Iris pigment epithelial cell (primary cell): Measurements from ENCODE around the gene DDX60.
A peak's percentile ranks its signal among the peaks of the same experiment; 100 is the strongest.
"Not testable (repeated sequence)": the region's sequence is repeated elsewhere in the genome, so short reads cannot be mapped to it uniquely, and the experiment has no call there.

Experiments
- DNase-seq: peaks from one replicate; pipeline ENCODE4 v3.0.0-alpha.2; 2011; ENCODE audit warnings: low read depth

The DDX60 gene

DNA sequence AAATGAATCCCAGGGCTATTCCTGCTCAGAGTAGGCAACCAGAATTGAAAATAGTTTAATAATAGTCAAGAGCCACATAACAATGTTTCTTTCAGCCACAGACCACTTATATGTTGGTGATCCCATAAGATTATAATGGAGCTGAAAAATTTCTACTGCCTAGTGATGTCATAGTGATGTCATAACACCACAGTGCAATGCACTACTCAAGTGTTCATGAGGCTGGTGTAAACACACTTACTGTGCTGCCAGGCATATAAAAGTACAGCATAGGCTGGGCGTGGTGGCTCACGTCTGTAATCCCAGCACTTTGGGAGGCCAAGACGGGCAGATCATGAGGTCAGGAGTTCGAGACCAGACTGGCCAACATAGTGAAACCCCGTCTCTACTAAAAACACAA lies 15.1 kb downstream of the DDX60 start:
- not testable (repeated sequence) for DNase-seq

DNA sequence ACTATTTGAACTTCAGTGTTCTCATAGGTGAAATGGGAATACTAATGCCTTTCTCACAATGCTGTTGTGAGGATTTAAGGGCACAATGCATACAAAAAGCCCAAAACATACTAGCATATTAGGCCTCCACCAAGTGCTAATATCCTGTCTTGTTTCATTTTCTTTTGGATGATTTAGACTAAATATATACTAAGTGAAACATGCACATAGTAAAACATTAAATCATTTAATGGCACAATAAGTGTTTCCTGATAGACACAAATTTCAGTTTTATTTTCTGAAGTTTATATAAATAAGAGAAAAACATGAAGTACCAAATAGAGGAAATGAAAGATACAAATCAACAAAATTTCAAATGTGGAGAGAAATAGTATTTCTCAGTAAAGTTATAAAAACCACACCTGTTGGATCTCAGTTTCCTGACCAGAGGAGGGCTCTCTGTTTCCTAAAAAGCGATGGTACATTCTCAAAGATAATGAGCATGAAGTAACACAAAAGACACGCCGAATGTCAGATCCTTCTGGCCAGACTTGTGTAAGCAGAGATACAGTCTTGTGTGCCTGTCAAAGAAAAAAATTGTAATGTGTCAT lies 25.1 kb downstream of the DDX60 start:
- DNase-seq: no peak

DNA sequence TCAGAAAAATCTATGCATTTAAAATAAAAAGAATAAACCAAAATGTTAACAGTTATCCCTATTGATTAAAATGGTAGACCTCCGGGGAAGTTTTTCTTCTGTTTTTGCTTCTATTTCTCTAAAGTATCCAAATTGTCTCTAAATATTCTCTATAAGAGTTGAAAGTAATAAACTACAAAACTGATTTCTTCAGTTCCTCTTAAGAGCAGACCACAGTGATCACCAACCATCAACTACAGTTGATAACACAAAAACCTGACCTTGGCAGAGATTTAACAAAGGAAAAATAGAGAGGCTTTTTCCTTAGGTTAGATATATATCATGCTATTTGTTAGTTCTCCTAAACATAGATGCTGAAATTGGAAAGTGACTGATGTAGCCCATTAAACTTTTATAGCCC lies 27.3 kb downstream of the DDX60 start:
- no peak for DNase-seq

DNA sequence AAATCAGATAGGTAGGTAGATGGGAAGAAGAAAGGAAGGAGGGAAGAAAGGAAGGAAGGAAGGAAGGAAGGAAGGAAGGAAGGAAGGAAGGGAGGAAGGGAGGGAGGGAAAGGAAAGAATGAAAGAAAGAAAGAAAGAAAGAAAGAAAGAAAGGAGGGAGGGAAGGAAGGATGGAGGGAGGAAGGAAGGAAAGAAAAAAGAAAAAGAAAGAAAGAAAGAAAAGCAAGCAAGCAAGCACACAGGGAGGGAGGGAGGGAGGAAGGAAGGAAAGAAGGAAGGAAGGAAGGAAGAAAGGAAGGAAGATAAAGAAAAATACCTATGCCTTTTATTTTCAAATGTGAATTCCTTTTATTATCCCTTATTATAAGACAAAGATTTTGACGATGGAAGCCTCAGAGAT lies 32.7 kb downstream of the DDX60 start:
- DNase-seq: not testable (repeated sequence)

DNA sequence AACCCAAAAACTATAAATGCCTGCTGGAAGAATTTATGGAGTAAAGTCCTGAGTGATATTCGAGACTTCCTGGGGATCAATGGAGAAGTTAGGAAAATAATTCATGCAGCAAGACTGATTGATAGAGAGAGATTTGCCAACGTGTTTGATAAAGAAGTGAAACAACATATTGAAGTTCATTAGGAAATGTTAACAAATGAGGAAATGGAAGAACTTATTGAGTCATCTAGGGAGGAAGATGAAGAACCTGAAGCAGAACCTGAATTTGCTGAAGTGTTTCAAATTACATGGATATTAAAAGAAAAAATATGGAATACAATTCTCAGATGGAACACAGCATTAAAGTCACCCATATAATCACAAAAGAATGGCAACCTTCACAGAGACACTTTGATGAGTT lies 39.0 kb downstream of the DDX60 start:
- no peak for DNase-seq

DNA sequence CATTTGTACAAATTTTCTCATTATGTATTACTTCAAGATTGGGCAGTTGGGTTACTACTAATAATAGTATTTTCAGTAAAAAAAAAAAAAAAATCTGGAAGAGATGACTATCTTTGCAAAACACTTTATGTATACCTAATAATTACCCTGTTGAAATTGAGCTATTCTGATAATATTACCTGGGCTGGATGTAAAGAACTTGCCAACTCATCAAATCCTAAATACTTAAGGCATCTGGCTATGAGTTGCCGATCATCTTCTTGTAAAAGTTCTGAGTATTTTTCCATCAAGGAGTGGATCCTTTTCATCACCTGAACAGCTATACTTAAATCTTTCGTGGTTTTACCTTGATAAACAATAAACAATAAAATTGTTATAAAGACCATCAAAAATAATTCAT lies 42.7 kb downstream of the DDX60 start:
- no peak for DNase-seq

DNA sequence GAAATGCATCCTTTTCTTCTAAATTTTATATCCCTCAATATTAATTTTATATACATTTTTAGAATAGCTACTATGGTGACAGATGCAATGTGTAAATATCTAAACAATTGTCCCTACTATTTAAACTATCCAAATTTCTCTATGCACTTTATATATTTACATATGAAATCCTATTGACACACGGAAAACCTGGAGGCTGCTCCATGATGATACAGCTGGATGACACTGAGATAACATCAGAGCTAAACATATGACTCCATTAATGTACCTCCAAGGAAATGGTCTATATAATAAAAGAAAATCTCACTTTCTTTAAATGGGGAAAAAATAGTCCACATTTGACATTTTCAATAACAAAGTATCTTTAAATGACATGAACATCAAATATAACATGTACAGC lies 43.7 kb downstream of the DDX60 start:
- DNase-seq: no peak

DNA sequence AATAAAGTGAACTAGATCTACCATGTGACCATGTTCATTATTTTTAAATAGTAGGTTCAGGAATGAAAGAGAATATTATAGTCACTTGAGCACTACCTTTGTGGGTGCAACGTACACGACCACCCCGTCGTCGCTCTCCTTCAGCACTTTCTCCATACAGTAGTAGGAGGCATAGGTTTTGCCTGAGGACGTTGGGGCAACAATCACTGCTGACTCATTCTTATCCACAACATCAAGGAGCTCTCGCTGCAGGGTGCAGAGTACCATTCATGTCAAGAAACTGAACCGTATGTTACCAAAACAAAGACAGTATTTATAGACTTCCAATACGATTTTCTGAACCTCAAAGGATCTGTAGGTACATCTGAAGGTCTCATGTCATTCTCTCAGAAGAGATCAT lies 44.7 kb downstream of the DDX60 start:
- peak; percentile 1 for DNase-seq

DNA sequence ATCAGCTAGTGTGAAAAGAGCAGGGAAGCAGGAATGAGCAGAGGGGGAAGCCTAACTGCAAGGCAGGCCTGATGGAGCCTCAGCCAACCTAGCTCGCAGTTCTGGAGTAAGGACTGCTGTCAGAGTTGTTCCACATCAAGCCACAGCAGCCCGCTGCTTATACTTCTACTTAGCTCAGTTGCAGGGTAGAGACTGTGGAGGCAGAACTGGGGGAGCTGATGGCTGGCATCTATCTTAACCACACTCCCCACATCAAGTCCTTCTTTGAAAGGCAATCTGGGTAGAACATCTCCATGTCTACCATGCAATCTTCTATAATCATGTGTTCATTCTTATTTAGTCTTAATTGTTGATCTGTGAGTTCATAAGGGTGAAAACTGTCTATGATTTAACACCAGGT lies 46.1 kb downstream of the DDX60 start:
- no peak for DNase-seq

DNA sequence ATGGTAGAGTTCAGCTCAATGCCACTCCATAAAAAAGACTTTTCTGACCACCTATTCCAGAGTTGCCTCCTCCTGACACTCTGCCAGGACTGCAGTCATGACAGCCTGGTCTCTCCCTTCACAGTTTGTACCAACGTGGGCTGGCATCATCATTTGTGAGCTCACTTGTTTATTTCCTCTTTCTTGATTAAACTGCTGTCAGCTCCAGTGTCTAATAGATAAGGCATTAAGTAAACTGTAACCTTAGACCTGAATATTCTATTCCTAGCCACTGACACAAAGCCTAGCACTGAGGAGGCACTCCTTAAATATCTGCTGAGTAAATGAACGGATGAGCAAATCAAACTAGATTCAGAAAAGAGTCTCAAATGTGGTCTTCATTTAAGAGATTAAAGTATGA lies 48.7 kb downstream of the DDX60 start:
- DNase-seq: no peak

DNA sequence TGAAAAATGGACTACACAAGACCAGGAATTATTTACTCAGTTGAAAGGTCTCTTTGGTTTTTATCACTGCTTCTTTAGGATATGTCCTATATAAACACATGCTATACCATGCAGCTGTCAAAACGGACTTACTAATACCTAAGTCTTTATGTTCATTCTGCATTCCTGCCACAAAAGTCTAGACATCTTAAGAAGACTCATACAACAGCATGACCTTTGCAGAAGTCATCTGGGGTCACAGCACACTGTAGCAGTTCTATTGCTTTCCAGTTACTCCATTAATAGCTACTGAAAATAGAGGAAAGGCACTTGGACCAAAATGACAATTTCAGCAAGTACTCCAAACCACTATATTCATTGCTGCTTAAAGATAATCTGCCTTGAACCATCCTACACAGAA lies 53.2 kb downstream of the DDX60 start:
- peak; percentile 14 for DNase-seq

DNA sequence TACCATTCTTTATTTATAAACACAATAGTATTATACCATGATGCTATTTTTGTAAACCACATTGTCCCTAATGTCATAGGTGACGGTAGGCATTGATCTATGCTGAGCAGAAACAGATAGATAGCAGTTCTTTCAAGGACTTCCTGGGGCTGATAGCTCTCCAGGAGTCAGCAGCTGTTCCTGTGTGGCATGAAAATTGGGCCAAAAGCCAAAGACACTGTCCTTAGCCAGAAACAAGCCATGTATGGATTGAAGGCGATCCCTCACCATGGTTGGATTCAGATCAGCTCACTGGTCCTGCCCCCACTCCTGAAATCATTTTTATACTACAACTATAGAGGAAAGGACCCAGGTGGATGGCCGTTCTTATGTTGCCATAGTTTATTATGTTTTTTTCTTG lies 53.6 kb downstream of the DDX60 start:
- no peak for DNase-seq

DNA sequence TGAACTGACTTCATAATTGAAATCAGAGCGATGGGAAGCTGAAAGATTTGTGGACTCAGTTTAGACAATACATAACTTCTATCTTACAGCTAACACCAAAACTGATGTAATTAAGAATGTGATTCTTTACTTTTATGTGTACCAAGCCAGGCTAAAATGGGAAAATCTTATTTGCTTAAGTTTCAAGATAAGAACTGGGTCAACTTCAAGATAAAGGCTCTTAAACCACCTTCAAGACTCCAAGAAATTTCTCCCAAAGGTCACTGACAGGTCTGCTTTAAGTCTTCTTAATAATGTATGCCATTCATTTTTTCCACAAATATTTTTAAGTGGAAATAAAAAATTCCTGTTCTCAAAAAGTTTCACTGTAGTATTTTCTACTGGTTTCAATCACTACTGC lies 55.5 kb downstream of the DDX60 start:
- DNase-seq: no peak

DNA sequence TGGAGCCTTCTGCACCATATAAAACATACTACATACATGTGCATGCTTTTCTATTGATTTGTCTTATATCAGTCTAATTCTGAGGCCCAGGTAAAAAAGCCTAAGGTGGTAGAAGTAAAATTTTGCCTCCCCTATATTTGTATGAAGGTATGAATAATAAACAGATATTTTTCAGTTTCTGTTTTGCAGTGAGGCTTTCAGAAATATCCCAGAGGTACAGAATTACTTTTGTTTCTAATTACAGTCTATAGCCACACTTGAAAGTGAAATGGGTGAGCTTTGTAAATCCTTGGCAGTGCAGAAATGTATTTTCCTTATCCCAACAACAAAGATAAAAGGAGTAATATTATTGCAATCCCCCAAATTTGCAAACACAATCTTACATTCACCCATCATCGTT lies 59.5 kb downstream of the DDX60 start:
- DNase-seq: no peak

DNA sequence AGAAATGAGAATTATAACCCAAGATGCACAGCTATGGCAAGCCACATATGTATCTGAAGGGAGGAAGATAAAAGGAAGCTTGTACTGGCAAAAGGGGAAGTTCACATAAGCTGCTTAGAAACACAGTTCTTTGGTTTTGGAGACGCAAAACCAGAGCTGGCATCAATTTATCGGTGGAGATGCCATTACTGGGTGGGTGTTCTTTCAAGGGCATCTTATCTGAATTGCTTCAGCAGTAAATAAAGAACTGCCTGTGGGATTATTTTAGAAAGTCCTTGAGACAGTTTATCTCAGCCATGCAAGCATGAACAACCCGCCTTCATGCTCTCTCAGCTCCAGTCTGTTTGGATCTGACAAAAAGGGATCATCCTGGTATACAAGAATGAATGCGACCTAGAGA lies 60.8 kb downstream of the DDX60 start:
- no peak for DNase-seq

DNA sequence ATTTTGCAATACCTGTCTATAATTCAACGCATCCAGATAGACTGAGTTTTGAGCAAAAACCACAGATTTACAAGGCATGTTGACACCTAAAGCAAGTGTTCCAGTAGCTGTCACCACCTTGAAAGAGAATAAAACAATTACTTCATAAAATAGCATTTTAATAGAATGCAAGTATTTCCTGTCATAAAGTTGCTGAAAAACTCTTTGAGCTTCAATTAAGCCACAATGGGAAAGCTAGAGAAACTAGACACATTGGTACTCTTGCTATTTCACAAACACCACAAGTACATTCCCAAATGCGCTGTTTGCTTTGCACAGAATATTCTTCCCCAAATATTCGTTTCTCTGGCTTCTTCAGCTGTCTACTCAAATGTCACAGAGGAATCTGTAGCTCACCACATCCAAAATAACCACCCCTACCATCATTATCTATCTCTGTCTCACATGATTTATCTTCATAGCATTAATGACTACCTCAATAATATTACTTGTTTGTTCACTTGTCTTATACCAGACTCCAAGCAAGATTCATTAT lies 70.3 kb downstream of the DDX60 start:
- no peak for DNase-seq

DNA sequence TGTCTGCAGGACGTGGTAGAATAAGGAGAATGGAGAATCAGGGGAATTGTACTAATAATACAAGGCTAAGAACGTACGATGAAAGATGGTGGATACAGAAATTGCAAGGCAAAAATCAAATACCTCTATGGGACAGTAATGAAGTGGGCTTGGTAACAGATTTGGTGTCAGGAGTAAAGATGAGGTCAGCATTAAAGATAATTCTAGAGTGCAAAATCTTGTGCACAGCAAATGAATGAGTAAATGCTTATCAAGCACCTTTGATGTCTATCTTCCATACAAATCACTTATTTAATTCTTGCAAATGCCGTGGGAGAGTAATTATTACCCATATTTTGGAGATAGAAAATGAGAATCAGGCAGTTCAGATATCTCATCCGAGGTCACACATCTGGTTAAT lies 70.9 kb downstream of the DDX60 start:
- no peak for DNase-seq

DNA sequence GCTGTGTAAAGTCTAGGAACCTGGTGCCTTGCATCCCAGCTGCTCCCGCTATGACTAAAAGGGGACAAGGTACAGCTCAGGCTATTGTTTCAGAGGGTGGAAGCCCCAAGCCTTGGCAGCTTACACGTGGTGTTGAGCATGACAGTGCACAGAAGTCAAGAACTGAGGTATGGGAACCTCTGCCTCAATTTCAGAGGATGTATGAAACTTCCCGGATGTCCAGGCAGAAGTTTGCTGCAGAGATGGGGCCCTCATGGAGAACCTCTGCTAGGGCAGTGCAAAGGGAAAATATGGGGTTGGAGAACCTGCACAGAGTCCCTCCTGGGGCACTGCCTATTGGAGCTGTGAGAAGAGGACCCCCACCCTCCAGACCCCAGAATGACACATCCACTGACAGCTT lies 76.6 kb downstream of the DDX60 start:
- DNase-seq: no peak

DNA sequence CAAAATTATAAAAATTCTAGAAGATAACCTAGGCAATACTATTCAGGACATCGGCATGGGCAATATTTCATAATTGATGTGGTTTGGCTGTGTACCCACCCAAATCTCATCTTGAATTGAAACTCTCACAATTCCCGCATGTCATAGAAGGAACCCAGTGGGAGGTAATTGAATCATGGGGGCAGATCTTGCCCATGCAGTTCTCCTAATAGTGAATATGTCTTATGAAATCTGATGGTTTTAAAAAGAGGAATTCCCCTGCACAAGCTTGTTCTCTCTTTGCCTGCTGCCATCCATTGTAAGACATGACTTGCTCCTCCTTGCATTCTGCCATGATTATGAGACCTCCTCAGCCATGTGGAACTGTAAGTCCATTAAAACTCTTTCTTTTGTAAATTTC lies 77.7 kb downstream of the DDX60 start:
- no peak for DNase-seq

DNA sequence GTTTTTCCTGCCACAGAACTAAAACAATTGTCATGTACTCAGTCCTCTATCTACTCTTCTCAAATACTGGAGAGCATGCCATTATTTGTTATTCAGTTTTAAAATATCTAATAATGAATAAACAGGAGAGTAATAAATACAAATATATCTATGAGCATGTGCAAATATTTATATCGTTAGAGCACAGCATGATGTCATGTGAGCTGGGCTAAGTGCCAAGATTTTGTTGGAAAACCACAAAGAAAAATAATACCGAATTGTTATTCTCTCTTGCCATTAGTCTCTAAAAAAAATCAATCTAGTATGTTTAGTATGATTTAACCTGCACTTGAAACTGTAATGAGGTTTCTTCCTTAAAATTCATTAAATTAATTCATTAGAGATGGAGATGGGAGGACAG lies 97.3 kb downstream of the DDX60 start:
- DNase-seq: peak; percentile 87

DNA sequence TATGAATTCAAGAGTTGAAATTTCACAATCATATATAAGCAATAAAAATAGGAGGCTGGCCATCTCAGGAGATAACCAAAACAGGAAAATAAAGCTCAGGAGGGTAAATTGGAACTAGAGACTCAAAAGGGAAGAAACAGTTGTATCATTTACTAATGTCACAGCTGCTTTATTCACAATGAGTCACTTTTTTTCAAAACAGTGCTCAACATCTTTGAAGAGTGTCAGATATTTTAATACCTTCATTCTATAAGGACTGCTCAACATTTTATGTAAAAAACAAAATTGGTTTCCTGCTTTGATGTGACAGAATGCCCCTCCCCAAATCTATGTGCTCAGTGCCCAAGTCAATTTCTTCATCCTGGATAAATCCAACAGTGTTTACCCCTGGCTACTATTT lies 97.7 kb downstream of the DDX60 start:
- peak; percentile 22 for DNase-seq

DNA sequence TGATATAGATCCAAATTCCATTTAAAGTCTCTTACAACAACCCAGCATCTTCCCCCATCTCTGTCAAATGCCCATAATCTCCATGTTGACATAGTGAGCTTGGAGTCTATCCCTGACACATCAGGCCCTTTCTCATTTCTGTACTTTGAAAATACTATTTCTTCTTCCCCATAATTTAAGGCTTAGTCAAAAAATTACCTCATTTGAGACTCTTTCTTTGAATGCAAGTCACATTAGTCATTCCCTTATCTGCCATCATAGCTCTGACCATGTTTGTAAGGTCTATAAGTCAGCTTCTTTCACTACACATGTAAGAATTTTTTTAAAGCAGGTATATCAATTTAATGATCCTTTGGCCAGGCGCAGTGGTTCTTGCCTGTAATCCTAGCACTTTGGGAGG lies 99.9 kb downstream of the DDX60 start:
- peak; percentile 91 for DNase-seq

DNA sequence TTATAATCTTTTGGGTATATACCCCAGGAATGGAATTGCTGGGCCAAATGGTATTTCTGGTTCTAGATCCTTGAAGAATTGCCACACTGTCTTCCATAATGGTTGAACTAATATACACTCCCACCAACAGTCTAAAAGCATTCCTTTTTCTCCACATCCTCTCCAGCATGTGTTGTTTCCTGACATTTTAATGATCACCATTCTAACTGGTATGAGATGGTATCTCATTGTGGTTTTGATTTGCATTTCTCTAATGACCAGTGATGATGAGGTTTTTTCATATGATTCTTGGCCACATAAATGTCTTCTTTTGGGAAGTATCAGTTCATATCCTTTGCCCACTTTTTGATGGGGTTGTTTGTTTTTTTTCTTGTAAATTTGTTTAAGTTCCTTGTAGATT lies 105.0 kb downstream of the DDX60 start:
- DNase-seq: not testable (repeated sequence)

DNA sequence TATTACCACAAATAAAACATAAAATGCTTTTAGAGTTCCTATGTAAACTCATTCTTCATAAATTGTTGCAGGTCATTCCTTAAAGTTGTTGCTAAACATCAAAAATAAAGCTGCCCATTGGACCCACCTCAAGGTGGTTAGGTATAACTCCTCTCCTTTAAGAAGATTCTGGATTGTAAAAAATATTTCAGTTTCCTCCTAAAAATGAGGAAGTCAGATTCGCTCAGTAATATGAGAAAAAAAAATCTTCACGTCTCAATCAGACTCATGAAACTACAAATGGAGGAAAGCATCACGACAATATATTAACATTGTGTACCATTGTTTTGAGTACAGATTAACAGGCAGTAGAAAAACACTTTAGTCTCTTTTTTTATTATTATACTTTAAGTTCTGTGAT lies 105.9 kb downstream of the DDX60 start:
- DNase-seq: no peak
